ENCODE data around the gene REPIN1.
A peak's percentile ranks its signal among the peaks of the same experiment; 100 is the strongest.

Gene REPIN1

DNA sequence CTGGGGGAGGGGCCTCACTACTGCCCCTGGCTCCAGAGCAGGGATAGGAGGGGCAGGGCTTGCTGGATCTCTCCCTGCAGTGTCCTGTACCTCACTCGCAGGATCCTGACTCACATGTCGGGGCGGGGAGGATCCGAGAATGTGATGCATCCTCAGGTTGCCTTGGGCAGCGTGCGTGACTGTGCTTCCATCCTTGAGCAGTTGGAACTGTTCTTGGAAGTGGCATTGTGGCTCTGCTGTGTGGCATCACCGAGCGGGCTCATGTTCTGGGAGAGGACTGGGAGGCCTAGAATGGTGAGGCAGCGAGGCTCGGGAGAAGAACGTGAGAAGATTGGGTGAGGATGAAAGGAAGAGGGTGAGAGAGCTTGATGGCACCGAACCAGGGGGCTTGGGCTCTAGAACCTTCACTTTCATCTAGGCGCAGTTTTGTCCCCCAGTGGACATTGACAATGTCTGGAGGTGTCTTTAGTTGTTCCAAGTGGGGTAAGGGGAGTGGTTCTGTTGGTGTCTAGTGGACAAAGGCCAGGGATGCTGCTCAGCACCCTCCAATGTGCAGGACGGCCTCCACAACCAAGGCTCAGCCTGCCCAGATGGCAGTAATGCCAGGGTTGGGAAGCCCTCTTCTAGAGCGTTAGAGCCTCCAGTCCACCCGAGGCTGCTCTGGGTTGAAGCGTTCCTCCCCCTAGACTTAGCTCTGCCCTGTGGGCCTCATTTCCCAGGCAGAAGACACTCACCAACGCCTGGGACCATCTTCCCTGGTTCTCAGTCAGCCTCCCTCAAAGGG, 35.6 kb upstream of the REPIN1 start:
- Mint-ChIP-seq H3K27ac (no peak overlapping the region), H3K9me3 (no peaks in the 10 kb centered on the region), H3K27me3 (no peaks in the 10 kb centered on the region), H3K36me3 (peaks cover 4% of the 10 kb centered on the region), H3K4me3 (no peak overlapping the region), H3K4me1 (no peaks in the 10 kb centered on the region)

DNA sequence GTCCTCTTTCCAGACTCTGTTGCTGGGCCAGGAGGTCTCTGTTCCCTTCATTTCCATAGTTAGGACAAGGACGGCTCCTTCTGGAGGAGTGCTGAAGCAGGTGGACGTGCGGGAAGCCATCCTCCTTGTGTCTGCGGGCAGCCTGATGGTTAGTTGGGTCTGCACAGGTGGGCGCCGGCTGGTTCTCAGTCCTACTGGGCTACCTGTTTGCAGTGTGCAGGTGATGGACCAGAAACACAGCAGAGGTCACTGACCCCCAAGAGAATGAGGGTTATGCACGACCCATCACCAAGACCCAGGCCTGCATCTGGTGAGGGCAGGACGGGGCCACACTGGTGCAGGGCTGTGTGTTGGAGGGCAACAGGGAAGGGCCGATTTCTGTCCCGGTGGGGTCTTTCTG, 35.0 kb upstream of the REPIN1 start:
- Mint-ChIP-seq H3K36me3 (peaks cover 4% of the 10 kb centered on the region), H3K27ac (no peak overlapping the region), H3K9me3 (no peaks in the 10 kb centered on the region), H3K4me3 (no peak overlapping the region), H3K4me1 (no peaks in the 10 kb centered on the region), H3K27me3 (no peaks in the 10 kb centered on the region)

DNA sequence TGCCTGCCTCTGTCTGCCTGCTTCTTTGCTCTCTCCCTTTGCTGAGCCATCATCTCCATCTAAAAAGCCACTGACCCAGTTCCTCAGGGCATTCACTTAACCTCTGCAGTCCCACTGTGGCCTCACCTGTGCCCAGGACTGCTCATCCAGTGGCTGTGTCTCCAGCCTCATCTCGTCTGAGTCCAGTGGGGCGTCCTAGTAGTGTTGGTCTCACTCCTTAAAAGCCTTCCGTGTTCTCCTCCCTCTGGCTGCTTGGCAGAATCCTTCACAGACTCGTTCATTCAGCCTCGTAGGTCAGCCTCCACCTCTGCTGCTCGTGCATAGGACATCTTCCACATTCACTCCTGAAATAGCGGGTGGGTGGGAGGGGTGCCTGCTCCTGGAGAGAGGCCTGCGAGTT, 34.5 kb upstream of the REPIN1 start:
- Mint-ChIP-seq H3K27me3 (no peaks in the 10 kb centered on the region), H3K4me3 (no peak overlapping the region), H3K4me1 (no peaks in the 10 kb centered on the region), H3K27ac (no peak overlapping the region), H3K36me3 (peaks cover 2% of the 10 kb centered on the region), H3K9me3 (no peaks in the 10 kb centered on the region)

DNA sequence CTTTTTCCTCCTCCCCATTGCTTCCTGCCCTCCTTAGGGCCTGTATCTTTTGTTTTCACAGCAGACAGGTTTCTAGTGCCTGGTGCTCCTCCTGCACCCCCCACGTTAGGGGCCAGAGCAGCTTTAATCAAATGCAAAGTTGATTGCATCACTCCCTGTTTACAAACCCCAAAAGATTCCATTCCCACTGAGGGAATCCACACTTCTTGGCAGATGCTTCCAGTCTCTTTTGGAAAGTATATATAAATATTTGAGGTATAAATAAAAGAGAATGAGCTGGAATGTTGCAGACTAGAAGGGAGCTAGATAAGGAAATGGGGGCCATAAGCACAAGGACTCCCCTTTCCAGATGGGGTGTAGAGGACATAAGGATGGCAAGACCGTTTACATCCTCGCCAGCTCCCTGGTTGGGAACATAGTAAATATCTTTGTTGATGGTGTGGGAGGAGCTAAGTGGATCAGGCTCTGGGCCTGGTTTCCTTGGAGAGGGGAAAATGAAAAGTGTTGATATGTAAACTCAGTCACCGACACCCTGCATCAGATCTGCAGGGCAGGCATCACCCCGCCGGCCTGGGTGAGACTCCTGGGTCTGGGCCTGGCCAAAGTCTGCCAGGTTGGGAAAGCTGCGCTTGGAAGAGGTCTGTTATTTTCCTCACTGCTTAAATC, 33.4 kb upstream of the REPIN1 start:
- Mint-ChIP-seq H3K4me3 (no peak overlapping the region), H3K27me3 (peaks cover 3% of the 10 kb centered on the region), H3K9me3 (no peaks in the 10 kb centered on the region), H3K27ac (no peak overlapping the region), H3K4me1 (peaks cover 5% of the 10 kb centered on the region), H3K36me3 (peaks cover 2% of the 10 kb centered on the region)

DNA sequence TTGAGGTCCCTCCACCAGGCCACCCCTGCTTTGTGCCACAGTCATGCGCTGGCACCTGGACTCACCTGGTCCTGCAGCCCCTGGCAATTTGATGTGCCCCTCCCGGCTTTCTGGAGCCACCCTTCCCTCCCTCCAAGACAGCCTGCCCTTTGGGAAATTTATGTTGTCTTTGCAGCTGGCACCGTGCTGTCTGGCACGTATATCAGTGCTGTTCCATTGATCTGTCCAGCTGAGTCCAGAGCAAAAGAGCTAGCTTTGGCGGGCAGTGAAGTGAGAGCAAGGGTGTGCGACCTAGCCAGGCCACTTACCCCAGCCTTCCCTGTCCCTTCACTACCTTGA, 32.9 kb upstream of the REPIN1 start:
- Mint-ChIP-seq H3K4me1 (peaks cover 6% of the 10 kb centered on the region), H3K4me3 (no peak overlapping the region), H3K36me3 (peaks cover 2% of the 10 kb centered on the region), H3K27ac (no peak overlapping the region), H3K9me3 (no peaks in the 10 kb centered on the region), H3K27me3 (peaks cover 3% of the 10 kb centered on the region)

DNA sequence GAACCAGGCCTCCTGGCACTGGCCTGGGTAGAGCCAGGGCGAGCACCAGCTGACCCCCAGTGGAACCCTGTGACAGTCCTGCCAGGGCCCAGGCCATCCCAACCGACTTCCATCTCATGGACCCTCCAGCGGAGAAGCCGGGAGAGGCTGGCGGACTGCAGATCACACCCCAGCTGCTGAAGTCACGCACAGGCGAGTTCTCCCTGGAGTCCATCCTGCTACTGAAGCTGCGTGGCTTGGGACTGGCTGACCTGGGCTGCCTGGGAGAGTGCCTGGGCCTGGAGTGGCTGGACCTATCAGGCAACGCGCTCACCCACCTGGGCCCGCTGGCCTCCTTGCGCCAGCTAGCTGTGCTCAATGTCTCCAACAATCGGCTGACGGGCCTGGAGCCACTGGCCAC, 31.9 kb upstream of the REPIN1 start:
- H3K9me3 Mint-ChIP-seq, result no peaks in the 10 kb centered on the region
- no peak overlapping the region for H3K4me3 Mint-ChIP-seq
- H3K4me1 Mint-ChIP-seq, result peaks cover 9% of the 10 kb centered on the region
- H3K36me3 Mint-ChIP-seq, result peaks cover 2% of the 10 kb centered on the region
- H3K27me3 Mint-ChIP-seq, result peaks cover 6% of the 10 kb centered on the region
- H3K27ac Mint-ChIP-seq, result no peak overlapping the region

DNA sequence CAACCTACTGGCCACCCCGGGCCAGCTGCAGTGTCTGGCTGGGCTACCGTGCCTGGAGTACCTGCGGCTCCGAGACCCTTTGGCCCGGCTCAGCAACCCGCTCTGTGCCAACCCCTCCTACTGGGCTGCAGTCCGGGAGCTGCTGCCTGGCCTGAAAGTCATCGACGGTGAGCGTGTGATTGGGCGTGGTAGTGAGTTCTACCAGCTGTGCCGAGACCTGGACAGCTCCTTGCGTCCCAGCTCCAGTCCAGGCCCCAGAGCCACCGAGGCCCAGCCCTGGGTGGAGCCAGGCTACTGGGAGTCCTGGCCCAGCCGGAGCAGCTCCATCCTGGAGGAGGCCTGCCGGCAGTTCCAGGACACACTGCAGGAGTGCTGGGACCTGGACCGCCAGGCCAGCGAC, 31.4 kb upstream of the REPIN1 start:
- H3K27me3 Mint-ChIP-seq, result peaks cover 10% of the 10 kb centered on the region
- H3K4me1 Mint-ChIP-seq, result peaks cover 12% of the 10 kb centered on the region

DNA sequence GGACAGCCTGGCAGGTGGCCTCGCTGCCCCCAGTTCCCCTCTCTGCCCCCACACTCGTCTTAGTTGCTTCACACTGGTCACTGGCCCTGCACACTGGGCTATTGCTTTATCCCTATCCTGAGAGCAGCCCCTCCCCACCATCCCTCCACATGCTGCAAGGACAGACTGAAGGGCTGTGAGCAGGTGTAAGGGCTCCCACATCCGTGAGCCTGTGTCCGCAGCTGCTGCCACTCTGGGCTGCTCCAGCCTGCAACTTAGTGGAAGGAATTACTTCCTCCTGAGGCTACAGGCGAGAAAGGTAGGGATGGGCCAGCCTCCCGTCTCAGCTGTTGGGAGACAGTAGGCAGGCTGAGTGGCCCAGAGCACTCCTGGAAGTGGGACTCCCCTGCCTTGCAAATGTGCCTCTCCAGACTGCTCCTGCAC, 31.0 kb upstream of the REPIN1 start:
- peaks cover 13% of the 10 kb centered on the region for H3K4me1 Mint-ChIP-seq
- no peak overlapping the region for H3K4me3 Mint-ChIP-seq
- peaks cover 2% of the 10 kb centered on the region for H3K36me3 Mint-ChIP-seq
- no peak overlapping the region for H3K27ac Mint-ChIP-seq
- no peaks in the 10 kb centered on the region for H3K9me3 Mint-ChIP-seq
- peaks cover 13% of the 10 kb centered on the region for H3K27me3 Mint-ChIP-seq

More for the DNA sequence above, 31.4 kb upstream of the REPIN1 start:
- H3K36me3 Mint-ChIP-seq, result peaks cover 2% of the 10 kb centered on the region
- no peak overlapping the region for H3K4me3 Mint-ChIP-seq
- no peak overlapping the region for H3K27ac Mint-ChIP-seq
- H3K9me3 Mint-ChIP-seq, result no peaks in the 10 kb centered on the region

DNA sequence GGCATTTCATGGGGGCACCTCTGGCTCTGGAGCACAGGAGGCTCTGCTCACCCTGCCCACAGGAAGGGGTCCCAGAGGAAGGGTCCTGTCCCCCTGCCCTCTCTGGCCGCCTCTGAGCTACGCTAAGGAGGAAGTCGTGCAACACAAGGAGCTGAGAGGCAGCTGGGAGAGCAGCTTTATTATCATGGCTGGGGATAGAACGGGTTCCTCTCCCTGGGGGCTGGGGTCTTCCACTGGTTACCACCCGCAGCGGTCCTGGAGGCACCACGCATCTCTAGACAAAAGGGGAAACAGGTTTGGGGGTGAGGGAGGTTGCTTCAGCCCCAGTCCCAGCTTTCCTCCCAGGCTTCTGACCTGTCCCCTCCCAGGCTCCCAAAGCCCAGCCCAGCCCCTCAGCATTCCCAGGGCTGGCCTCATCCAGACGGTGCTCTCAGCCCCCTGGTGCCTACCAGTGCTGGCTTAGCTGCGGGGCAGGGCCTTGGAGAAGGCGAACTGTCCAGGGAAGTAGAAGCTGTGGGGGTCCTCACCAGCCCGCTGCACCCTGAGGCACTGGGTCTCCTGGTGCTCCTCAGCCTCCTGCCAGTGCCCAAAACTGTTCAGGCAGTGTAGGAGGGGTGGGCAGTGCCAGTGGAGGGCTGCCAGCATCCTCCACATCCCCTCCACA, 30.3 kb upstream of the REPIN1 start:
- Mint-ChIP-seq H3K27me3 (peaks cover 13% of the 10 kb centered on the region), H3K36me3 (peaks cover 2% of the 10 kb centered on the region), H3K9me3 (no peaks in the 10 kb centered on the region), H3K4me3 (no peak overlapping the region), H3K27ac (no peak overlapping the region), H3K4me1 (peaks cover 13% of the 10 kb centered on the region)

DNA sequence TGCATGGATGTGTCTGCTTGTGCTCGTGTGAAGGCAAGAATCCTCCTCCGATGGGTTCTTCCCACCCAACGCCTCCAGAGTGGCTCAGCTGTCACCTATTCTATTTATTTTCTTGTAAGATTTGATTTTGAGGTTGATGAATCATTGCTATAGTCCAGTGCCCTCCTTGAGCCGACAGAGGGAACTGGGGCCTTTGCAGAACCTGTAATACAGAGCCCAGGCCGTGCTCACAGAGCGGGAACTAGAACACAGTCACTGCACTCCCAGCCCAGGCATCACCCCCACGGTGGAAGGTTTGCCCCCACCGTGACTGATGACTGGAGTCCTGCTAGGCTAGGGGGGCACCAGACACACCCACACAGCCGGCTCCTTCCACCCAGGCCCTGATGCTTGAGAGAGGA, 29.2 kb upstream of the REPIN1 start:
- Mint-ChIP-seq H3K27ac (no peak overlapping the region), H3K27me3 (peaks cover 17% of the 10 kb centered on the region), H3K4me1 (peaks cover 13% of the 10 kb centered on the region), H3K36me3 (peaks cover 2% of the 10 kb centered on the region), H3K9me3 (no peaks in the 10 kb centered on the region), H3K4me3 (no peak overlapping the region)

DNA sequence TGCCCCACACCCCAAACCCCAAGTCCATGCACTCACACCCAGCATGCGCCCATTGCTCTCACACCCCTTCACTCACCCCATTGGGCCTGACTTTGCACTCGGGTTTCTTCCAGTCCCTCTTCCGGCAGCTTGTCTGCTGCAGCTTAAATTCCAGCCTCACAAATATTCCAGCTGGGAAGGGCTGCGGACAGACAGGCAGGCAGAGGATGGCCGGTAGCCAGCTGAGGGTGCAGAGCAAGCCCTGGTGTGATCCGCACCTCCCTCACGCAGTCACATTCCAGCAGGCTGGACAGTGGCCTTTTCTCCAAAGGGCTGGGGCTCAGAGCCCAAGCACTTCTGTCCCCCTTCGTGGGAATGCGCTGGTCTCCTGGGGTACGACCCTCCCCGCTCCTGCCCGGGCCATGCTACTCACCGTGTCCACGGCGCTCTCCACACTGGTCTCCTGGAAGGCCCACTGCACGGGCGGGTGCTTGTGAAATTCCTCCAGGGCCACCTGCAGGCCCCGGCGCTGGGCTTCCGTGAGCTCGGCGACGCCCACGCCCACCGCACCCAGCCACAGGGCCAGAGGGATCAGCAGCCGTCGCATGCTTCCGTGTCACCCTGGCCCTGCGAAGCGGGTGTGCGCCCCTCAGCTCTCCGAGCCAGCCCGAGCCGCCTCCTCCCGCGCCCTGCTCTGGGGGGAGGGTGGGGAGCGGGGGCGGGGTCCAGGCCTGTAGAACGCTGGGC, 28.4 kb upstream of the REPIN1 start:
- H3K27me3 Mint-ChIP-seq, result peaks cover 17% of the 10 kb centered on the region

DNA sequence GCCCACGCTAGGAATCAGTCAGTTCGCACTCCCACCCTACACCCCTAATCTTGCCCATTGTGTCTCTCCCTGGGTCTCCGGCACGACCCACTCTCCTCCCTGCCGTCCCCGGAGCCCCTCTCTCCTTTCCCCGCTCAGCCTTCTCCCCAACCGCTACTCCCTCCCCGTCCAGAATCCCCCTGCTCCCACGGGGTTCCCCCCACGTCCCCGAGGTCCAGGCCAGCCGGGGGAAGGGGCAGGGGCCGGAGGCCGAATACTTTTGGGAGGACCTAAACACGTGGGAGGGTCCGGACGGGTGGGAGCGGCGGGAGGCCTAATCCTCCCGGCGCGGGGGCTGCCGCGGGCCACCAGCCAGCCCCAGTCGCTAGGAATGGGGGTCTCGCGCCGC, 27.8 kb upstream of the REPIN1 start:
- H3K4me1 Mint-ChIP-seq, result peaks cover 13% of the 10 kb centered on the region
- no peaks in the 10 kb centered on the region for H3K9me3 Mint-ChIP-seq
- no peak overlapping the region for H3K4me3 Mint-ChIP-seq
- no peak overlapping the region for H3K27ac Mint-ChIP-seq
- H3K27me3 Mint-ChIP-seq, result peaks cover 17% of the 10 kb centered on the region
- peaks cover 2% of the 10 kb centered on the region for H3K36me3 Mint-ChIP-seq

More for the DNA sequence above, 28.4 kb upstream of the REPIN1 start:
- Mint-ChIP-seq H3K9me3 (no peaks in the 10 kb centered on the region), H3K27ac (no peak overlapping the region), H3K4me1 (peaks cover 13% of the 10 kb centered on the region), H3K36me3 (peaks cover 2% of the 10 kb centered on the region), H3K4me3 (no peak overlapping the region)

DNA sequence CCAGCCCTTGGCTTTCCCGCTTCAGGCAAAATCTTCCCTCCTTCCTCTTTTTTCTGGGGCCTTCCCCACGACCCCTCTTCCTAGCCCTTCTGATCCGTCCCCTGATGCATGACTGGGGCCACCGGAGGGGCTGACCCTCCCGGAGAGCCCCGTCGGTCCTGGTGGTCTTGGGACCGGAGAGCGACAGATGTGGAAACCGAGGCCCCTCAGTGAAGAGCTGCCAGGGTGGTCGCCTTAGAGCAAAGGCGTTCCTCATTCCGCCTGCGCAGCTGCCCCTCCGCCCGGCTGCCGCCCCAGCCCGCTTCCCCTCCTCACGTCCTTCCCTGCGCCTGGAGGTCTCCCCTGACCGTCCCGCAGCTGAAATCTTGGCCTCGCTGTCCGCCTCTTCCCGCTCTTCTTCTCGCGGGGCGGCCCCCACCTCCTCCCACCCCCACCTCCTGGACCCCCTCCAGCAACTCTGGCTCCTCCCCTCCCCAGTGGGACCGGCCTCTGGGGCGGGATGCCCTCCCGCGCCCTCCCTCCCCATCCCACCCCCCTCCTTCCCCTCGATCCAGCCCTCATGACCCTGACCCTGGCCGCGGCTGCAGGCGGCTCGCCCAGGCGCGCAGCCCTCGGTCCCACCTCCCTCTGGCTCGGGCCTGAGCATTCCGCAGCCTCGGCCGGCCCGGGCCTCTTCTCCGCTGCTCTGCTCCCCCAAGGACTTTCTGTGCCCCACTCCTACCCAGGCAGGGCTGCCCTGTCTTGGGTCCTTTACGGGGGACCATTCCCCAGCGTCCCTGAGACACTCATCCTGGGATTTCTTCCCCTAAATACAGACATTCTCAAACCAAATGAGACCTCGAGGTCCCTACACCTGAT, 27.1 kb upstream of the REPIN1 start, which contains the start of gene RARRES2:
TSS of gene RARRES2 (minus strand) at position 367 of the 858 bp plus-strand sequence. CDS start 1,020 bp downstream, outside the sequence.
- Mint-ChIP-seq H3K27me3 (peaks cover 21% of the 10 kb centered on the region), H3K9me3 (no peaks in the 10 kb centered on the region), H3K4me3 (peak within 1 kb of the TSS; percentile 42), H3K27ac (no peak within 1 kb of the TSS), H3K36me3 (peaks cover 2% of the 10 kb centered on the region), H3K4me1 (peaks cover 13% of the 10 kb centered on the region)

DNA sequence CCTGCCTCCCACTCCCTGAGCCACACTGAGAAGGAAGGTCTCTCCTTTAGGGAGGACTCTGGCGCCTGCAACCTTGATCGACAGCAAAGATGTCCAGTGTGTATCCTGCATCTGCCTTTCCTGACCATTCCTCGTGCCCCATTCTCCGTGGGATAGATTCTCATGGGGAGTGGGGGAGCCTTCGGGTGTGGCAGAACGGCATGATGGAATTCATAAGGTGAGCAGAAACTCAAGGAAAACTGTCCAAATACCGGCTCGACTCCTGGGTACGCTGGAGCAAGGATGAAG, 26.6 kb upstream of the REPIN1 start:
- Mint-ChIP-seq H3K9me3 (no peaks in the 10 kb centered on the region), H3K27me3 (peaks cover 21% of the 10 kb centered on the region), H3K4me1 (peaks cover 13% of the 10 kb centered on the region), H3K4me3 (peak overlapping the region; percentile 42), H3K36me3 (peaks cover 2% of the 10 kb centered on the region), H3K27ac (no peak overlapping the region)

DNA sequence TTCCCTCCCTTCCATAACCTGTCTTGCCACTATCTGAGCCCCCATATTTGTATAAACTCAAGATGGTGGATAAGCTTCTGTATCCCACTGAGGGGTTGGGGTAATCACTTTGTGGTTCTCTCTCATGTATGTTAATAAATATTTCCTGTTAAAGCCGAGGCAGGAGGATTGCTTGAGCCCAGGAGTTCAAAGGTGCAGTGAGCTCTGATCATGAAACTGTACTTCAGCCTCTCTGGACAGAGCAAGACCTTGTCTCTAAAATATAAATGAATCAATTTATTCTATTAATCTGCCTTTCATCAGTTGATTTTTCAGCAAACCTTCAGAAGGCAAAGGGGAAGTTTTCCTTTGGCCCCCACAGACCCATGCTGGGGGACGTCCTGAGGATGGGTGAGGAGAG, 25.4 kb upstream of the REPIN1 start:
- H3K36me3 Mint-ChIP-seq, result no peaks in the 10 kb centered on the region
- H3K4me1 Mint-ChIP-seq, result peaks cover 13% of the 10 kb centered on the region
- H3K27ac Mint-ChIP-seq, result no peak overlapping the region
- H3K9me3 Mint-ChIP-seq, result no peaks in the 10 kb centered on the region
- no peak overlapping the region for H3K4me3 Mint-ChIP-seq
- H3K27me3 Mint-ChIP-seq, result peaks cover 21% of the 10 kb centered on the region

Measured in activated naive CD4-positive, alpha-beta T cell treated with anti-CD3 and anti-CD28 coated beads, Interleukin-2, amount 50 U/mL, for 24 hours (primary cell).